Measurements from ENCODE around the gene WNT6.

Gene WNT6

DNA sequence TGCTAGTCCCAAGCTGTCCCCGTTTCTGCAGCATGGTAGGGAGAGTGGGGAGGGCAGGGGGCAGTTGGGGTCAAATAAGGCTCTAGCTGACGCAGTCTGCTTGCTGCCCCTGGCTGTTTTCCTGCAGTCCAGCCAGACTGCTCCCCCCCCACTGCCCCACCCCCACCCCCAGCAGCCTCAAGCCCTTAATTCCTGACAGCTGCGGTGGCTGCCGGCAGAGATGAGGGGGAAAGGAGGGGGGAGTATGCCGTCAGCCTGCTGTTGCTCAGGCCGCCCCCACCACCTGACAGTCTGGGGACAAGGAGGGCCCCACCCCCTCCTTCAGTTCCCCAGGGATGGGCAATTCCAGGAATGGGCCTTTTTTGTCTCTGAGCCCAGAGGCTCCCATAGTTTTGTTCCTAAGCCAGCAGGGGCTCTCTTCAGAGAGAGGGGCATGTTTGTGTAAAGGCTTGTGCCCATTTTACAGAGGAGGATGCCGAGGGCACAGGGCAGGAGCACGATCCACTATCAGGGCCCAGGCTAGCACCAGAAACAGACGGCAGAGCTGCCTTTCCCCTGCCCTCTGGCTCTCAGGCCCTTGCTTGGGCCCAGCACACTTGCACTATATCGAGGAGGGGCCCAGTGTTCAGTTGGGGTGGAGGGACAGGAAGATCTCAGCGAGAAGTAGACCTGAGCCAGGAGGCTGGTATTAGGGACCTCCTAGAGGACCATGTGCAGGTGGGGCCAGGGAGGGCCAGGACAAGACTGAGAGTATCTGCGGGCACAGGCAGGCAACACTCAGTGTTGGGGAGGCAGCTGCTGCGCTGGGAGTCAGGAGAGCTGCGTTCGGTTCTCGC is 19.5 kb downstream of the WNT6 start:
- no peak for DNase-seq

DNA sequence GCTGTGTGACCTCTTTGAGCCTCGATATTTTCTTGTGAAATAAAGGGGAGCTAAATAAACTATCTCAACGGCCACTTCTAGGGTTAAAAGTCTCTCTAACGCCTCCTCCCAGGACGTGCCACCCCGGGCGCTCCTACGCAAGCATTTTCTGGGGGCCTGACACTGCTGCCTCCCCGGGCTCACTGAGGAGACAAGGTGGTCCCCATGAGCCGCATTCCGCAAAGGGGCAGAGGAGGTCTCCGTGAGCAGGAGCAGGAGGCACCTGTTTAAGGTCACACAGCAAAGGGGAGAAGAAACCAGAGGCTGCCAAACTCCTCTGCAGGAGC is 20.1 kb downstream of the WNT6 start:
- DNase-seq: no peak

DNA sequence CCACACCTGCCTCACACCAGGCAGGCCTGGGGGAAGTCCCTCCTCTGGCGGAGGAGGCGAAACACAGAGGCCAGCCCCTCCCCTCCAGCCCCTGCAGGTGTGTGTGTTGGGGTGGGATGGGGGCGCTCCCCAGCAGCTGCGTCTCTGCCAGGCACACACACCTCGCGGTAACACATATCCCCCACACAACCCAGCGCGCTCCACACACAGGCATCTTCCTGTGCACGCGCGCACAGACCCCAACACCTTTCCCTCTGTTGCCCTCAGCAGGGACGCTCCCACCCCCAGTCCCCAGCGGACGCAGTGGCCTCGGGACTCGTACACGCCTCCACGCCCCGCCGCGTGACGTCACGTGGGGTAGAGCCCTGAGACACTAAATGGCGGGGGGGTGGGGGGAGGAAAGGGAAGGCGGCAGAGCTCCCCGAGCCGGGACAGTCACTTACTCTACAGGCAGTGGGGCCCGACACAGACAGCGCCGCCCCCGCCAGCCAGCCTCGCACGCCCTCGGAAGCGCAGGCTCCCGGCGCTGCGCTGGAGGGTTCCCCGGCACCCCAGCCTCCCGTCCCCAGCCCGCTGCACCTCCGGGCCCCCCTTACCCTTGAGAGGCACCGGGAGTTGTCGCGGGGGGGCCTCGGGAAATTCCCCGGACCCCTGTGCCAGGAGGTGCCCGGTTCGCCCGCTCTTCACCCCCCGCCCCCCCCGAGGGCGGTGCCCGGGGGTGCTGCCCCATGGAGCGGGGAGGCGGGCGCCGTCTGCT is 20.7 kb downstream of the WNT6 start, which contains the start of gene WNT10A:
Gene WNT10A, plus strand, starts transcription at position 751 of the 757 bp plus-strand sequence. CDS start 144 bp downstream, outside the sequence.
- DNase-seq: peak; percentile 85 to 87

DNA sequence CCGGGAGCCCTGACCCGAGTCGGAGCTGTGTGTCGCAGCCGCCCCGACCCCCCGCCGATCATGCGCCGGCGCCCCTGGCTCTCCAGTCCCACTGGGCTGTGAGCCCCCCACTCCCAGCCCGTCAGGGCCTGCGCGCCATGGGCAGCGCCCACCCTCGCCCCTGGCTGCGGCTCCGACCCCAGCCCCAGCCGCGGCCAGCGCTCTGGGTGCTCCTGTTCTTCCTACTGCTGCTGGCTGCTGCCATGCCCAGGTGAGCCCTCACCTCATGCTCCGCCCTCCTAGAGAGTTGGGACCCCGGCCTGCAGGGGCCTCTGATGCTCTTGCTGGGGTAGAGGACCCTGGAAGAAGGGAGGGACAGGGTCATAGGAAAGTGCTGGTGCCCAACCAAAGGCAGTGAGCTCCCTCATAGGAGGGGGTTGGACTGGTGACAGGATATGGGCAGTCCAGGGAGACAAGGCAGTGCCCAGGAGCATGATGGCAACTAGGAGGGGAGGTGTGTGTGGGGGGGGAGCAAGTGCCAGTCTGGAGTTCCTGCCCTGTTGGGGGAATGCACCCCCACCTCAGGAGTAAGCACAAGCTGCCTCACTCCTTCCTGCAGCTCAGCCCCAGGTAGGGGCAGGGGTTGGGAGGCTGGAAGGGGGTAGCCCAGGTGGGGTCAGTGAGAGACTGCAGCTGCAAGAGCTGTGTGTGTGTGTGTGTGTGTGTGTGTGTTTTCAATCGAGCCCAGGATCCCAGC is 21.4 kb downstream of the WNT6 start:
- no peak for DNase-seq

DNA sequence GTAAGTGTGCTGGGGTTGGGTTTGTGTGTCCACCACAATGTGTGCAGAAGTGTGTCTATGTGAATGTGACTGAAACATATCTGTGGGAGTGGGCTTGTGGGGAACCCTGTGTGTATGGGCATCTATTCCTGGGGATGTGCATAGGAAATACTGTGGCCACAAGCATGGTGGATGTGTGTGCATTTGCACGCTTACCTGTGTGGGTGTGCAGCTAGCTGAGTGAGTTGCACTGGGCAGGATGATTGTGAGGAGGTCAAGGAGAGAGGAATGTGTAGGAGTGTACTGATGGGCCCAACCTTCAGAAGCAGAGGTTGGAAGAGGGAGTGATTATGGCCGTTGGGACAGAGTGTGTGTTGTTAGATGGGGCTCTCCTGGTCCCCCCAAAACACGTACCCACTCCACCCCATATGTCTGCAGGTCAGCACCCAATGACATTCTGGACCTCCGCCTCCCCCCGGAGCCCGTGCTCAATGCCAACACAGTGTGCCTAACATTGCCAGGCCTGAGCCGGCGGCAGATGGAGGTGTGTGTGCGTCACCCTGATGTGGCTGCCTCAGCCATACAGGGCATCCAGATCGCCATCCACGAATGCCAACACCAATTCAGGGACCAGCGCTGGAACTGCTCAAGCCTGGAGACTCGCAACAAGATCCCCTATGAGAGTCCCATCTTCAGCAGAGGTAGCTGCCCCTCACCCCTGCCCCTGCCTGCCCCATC is 22.3 kb downstream of the WNT6 start:
- DNase-seq: no peak

DNA sequence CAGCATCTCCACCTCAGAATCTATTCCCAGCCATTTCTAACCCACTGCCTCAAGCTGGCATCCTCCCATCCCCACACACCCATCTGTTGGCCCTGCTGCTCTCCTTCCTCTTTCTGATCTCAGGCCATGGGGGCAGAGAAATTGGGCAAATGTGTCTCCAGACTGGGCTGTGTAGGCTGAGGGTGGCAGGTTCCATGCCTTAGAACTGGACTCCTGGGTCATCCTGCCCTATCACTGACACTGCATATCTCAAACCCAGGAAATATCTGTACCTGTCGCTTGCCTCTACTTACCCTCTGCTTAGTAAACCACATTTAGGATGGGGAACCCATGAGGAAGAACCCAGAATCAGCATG is 22.8 kb downstream of the WNT6 start:
- no peak for DNase-seq

DNA sequence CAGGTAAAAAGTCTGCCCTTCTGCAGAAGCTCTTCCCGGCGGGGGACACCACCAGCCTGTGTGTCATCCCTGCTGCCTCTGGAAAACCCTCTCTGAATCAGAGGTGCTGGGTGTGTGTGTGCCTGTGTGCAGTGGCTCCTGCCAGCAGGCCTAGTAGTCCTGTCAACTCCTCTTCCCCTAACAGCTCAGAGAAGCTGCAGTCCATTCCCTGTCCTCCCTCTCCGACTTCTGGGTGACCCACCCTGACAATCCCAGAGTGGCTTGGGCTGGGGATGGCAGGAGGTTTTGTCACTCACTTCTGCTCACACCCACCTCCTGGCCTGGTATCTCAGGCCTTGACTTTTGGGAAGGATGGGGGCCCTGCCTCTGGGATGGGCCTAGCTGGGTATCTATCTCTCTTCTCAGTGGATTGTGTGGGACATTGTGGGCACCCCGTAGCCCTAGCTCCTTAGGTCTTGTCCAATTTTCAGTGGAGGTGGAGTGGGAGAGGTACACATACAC is 23.3 kb downstream of the WNT6 start:
- DNase-seq: no peak

DNA sequence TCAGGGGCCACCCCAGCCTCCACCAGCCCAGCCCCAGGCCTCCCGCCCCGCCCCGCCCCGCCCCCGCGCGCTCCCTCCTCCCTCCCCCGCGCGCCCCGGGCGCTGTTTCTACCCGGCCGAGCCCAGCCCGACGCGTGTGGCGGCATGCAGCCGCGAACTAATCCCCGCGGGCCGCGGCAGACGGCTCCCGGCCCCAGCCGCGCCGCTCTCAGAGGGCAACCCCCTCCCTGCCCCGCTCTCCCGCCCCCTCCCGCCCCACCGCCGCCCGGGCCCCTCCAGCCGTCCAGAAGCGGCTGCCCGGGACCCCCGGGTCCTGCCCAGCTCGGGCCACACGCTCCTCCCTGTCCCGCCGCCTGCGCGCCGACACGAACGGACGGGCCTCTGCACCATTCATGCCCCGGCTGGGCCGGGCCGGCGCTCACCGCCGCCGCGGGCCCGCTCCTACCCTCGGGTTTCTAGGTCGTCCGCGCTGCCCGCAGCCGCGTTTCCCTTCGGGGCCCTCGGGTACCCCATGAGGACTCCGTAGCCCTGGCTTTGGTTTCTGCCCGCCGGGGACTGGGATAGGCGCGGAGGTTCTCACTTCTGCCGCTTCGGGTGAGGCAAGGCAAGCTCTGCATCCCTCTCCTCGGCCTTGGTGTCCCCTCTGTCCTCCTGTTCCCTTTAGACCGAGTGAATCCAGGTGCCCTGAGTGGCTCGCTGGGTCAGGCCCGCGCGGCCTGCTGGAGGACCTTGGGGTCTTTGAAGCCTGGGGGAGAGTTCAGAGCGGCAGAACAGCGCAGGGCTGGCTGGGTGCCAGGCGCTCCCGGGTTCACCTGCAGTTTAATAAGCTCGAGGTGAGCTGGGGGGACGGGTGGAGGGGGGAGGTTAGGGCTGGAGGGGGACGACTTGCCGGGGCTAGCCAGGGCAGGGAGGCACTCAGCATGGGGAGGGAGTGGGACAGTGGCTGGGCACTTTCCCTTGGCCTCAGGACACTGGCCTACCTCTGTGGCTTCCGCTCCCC is 24.2 kb downstream of the WNT6 start:
- peak in 1 of 2 experiments; percentile 37 for DNase-seq

DNA sequence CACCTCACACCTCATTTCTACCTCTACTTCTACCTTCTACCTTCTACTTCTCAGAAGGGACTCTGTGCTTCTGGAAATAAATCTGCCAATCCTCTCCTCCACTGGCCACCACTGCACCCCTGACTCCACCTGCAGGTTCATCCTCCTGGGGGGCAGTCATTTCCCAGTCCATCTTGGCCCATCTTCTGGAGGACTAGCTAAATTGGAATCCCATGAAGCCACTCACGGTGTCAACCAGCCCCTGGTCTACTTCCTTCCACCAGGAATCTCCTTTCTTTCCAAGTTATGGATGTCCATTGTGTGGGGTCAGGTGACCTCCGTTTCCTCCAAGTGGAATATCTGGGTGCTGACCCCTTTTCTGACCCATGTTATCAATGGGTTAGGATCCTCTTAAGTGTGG is 24.9 kb downstream of the WNT6 start:
- no peak for DNase-seq

DNA sequence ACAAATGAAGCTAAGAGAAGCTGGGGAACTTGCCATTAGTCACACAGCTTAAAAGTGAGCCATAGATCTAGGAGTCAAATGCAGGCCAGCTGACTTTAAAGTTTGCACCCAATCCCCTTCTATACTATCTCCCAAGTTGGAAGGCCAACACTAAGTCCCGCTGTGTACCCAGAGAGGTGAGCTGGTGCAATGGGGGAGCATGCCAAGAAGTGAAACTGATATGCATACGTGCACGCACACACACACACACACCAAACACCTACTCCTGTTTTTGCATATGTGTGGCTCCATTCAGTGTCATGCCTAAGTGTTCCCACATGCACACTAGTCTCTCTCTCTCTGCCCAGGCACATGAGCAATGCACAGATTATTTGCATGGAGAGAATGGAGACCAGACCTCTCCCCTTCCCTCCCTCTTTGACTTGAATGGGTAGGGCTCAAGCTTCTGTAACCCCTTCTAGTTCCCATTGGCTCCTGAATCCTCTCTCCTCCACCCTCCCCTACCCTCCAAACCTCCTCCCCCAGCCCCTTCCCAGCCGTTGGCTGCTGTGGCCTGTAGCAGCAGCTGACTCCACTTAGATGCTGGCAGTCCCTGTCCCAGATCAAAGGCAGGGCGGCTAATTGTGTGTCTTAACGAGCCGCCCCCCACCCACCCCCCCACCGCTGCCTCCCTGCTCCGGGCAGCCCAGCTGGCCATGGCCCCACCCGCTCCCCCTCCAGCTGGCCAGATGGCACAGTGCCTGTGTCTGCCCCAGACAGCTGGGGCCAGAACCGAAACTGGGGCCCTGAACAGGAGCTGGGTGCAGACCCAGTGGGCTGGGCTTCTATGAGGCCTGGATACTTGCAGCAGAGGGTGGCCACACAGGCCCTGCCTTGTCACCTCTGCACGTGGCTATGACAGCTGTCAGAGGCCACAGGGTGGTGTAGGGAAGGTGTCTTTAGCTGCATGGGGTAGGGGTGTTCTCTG is 26.7 kb downstream of the WNT6 start:
- no peak for DNase-seq

DNA sequence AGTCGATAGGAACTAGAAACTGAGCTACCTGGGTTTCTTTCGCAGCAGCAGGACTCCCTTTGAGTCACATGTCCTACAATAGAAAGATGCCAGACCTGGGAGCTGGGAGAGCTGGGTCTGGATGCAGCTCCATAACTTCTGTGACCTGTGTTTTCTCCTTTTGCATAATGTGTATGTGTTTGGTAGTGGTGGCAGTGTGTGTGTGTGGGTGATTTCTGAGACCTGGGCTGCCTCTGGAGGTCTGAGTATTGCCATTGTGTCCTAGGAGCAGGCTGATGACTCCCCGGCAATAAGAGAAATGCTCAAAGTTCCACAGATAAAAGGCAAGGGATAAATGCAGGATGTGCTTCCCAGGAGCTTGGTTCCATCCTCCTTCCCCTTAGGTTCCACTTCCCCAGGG is 27.5 kb downstream of the WNT6 start:
- no peak for DNase-seq

DNA sequence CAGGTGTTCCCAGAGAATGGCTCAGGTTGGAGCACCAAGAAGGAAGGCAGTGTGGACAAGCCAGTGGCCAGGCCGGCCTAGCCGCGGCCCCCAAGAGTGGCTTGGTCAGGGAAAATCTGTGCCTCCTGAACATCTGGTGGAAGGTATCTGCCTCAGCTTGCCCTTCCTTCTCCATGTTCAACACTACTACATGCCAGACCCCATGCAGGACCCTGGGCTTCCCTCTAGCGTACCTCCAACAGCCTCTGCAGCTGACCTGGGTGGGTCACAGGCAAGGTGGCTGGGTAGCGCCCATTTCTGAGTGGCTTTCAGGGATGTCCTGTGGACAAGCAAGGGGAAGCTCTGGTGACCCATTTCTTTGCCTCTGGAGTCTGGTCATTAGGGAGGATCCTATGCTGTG is 28.7 kb downstream of the WNT6 start:
- no peak for DNase-seq

DNA sequence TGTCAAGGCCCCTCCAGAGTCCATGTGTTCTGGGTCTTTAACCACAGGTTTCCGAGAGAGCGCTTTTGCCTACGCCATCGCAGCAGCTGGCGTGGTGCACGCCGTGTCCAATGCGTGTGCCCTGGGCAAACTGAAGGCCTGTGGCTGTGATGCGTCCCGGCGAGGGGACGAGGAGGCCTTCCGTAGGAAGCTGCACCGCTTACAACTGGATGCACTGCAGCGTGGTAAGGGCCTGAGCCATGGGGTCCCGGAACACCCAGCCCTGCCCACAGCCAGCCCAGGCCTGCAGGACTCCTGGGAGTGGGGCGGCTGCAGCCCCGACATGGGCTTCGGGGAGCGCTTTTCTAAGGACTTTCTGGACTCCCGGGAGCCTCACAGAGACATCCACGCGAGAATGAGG is 30.3 kb downstream of the WNT6 start:
- no peak for DNase-seq

DNA sequence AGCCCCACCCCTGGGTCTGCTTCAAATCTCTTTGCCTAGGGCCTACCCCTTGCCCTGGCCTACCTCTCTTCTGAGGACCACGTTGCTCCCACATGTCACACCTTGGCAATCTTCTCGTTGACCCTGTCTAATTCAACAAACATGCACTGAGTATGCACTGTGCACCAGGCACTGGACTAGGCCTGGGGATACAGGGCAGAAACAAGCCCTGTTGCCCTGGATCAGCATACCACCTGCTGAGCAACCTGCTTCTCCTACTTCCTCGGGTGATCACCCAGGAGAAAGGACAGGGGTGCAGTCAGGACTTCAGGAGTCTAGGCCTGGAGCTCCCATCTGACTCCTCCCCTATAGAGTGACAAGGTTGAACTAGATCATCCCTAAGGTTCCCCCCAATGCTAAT is 30.8 kb downstream of the WNT6 start:
- DNase-seq: no peak

DNA sequence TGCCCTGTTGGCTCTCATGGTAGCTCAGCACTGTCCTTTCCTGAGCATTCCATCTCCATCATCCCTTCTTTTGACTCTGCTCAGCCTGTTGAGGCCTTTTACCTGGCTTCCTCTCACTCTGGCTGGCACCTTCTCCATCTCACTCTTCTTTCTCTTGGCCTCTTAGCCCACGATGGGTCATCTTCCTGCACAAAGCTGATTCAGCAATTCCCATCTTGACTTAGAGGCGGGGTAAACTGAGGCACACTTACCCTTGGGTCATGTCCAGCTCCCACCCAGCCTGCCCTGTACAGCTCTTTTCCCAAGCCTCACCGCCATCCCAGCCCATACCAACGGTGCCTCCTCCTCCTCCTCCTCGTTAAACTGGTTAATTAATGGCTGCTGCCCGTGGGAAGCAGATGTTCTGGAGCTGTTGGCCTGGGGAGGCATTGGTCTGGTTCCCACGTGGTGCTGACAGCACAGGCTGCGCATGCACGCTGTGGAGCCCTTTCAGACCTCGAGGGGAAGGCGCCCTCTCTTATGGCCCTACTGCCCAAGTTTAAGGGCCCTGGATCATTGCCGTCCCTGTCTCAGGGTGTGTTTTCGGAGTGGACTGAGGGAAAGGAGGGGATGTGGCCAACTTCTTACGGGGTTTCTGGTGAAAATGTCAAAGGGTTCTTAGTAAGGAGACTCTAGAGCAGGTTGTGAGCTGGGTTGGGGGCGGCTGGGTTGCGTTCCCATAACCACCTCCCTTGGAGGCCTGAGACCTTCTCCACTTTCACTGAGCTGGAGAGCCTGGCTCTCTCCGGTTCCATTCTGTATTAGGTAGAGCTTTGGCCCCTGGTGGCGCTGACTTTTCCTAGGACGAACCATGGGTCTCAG is 31.9 kb downstream of the WNT6 start:
- no peak for DNase-seq

DNA sequence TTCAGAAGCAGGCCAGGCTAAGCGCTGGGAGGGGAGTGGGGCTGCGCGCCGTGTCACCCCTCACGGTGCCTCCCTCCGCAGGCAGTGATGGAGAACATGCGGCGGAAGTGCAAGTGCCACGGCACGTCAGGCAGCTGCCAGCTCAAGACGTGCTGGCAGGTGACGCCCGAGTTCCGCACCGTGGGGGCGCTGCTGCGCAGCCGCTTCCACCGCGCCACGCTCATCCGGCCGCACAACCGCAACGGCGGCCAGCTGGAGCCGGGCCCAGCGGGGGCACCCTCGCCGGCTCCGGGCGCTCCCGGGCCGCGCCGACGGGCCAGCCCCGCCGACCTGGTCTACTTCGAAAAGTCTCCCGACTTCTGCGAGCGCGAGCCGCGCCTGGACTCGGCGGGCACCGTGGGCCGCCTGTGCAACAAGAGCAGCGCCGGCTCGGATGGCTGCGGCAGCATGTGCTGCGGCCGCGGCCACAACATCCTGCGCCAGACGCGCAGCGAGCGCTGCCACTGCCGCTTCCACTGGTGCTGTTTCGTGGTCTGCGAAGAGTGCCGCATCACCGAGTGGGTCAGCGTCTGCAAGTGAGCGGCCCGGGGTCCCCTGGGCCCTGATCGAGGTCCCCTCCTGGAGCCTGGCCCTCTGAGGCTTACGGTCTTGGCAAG is 33.2 kb downstream of the WNT6 start:
- DNase-seq: peak; percentile 79

DNA sequence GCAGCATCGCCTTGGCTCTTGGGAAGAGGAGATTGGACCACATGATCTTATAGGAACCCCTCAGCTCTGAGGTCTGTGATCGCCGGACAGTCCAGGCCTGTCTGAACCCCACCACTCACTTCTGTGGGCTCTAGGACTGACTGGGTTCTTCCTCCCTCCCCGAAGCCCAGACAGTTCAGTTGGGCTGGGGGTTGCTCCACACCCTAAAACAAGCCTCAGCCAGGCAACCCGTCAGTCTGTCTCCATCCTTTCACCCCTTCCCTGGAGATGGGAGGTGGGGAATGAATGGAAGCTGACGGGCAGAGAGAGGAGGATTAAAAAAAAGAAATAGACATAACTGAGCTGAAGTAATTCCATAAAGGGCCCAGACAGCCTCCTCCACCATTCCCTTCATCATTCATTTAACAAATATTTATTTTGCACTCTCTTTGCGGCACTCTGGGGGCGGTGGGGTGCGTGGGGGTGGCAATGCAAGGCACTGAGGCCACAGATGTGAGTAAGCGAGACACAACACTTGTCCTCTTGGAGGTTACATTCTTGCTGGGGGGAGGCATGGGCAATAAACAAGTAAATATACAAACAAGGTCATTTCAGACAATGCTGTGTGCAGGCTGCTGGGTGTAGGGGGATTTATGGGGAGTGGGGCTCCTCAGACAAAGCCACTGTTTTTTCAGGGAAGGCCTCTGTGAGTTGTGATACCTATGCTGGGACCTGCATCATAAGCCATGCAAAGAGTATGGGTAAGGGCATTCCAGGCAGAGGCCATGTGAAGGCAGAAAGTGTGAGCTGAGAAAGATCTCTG is 33.9 kb downstream of the WNT6 start:
- DNase-seq: peak; percentile 48 to 49
